Fibroblast of skin of right biceps (primary cell): ENCODE results near the gene SRSF1.
"Not testable (repeated sequence)": the region's sequence is repeated elsewhere in the genome, so short reads cannot be mapped to it uniquely, and the experiment has no call there.

ENCODE experiments used
- DNase-seq: peaks from one replicate; pipeline ENCODE4 v3.0.0-alpha.2; 2013

SRSF1 gene

DNA sequence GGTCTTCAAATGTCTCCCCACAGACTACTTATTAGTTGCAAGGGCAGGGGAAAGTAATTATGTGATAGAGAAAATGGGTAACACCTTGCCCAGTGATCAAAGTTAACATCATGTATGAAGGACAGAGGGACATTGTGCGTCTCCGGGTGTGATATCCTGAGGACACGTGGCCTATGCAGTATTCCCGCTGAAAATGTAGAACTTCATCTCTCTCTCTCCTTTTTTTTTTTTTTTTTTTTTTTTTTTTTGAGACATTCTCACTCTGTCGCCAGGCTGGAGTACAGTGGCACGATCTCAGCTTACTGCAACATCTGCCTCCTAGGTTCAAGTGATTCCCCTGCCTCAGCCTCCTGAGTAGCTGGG is 43.9 kb downstream of the SRSF1 start:
- no peak for DNase-seq

DNA sequence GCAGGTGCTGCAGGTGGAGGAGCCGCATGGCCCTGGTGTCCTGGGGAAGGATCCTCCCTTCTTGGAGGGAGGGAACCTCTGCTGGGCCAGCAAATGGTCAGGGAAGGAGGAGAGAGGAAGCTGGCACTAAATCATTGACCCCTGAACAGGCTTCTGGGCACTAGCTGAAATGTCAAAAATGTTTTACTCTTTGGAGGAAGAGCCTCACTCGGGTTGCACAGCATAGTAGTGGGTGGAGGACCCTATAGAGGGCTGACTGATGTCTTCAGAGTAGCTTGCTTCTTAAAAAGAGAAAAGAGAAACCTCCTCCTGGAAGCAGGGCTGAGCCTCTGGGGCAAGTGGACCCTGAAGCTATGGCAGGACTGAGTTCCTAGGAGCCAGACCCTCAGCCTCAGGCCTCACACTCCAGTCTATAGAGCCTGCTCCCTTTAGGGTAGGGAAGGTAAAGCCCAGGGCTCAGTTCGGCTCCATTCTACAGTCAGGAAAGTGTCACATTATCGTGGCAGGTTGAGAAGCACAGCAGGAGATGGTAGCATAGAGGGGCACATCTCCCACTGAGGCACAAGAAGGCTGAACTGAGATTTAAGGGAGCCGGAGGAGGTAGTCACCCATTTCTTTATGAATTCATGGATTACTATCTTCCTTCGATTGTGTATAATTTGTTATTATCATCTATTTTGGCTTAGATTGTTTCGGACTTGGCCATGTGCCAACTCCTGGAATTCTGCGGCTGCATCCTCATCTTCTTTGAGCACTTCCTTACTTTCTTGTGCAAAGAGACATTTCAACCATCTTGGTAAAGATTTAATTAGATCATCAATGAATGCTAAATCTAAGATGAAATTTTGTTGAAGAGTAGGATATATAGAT is 44.5 kb downstream of the SRSF1 start:
- no peak for DNase-seq

DNA sequence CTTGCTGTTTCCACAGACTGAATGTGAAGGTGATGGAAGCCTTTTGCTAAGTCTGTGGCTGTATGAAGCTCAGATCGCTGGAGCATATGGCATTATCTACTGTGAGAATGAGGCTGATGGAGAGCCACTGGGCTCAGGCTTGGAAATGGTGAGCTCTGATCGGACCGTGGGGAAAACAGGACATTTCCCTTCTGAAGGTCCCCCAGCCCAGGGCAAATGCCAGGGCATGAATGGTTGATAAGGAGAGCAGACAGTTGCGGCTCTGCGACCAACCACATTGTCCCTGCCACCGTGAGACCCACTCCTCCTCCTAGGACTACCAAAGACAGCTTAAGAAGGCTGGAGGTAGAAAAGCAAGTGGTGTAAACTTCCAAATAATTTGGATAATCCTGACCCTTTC is 47.1 kb downstream of the SRSF1 start:
- DNase-seq: no peak

DNA sequence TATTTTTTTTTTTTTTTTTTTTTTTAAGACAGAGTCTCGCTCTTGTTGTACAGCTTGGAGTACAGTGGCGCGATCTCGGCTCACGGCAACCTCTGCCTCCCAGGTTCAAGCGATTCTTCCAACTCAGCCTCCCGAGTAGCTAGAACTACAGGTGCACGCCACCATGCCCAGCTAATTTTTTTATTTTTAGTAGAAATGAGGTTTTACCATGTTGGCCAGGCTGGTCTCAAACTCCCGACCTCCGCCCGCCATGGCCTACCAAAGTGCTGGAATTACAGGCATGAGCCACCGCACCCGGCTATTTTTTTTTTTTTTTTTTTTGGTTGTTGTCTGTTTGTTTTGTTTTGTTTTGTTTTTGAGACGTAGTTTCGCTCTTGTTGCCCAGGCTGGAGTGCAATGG is 48.7 kb downstream of the SRSF1 start:
- DNase-seq: not testable (repeated sequence)

DNA sequence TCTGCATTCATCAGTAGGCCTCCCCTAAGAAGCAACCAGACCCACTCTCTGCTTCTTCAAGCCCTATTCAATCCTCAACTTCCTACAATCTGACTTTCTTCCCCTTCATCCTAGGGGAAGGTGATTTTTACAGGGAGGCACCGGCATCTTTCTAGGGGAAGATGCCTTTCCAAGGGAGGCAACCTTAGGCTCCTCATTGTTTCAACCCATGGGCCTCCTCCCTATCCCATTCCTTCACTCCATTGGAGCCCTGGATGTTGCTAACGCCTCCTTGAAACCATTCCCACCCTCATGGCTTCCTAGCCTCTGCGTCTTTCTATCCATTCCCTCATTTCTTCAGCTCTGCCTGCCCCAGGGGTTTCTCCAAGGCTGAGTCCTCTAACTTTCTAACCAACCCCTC is 49.2 kb downstream of the SRSF1 start:
- no peak for DNase-seq

DNA sequence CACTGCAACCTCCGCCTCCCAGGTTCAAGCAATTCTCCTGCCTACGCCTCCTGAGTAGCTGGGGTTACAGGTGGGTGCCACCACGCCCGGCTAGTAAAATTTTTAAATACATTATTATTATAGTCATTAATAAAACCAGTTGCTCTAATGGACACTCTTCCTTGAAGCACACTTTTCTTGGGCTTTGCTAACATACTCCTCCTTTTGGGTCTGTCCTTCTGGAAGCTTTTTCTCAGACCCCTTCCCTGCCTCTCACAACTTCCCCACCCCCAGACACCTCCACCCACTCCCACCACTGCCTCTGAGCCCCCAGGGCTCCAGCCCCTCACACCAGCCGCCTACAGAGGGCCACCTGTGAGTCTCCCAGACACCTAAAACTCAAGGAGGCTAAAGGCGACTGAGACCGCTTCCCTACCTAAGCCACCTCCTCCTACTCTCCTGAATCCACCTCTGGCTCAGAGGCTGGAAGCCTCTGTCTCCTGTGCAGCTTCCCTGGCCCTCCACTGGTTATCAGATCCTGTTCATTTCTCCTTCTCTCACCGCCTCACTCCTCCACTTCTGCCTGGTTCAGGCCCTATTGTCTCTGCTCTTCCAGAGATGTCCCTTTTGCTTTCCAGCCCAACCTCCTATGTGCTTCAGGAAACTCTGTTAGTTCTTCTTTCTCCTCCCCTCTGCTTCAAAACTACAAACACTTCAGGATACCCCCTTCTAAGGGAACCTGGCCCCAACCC is 49.8 kb downstream of the SRSF1 start:
- DNase-seq: no peak

DNA sequence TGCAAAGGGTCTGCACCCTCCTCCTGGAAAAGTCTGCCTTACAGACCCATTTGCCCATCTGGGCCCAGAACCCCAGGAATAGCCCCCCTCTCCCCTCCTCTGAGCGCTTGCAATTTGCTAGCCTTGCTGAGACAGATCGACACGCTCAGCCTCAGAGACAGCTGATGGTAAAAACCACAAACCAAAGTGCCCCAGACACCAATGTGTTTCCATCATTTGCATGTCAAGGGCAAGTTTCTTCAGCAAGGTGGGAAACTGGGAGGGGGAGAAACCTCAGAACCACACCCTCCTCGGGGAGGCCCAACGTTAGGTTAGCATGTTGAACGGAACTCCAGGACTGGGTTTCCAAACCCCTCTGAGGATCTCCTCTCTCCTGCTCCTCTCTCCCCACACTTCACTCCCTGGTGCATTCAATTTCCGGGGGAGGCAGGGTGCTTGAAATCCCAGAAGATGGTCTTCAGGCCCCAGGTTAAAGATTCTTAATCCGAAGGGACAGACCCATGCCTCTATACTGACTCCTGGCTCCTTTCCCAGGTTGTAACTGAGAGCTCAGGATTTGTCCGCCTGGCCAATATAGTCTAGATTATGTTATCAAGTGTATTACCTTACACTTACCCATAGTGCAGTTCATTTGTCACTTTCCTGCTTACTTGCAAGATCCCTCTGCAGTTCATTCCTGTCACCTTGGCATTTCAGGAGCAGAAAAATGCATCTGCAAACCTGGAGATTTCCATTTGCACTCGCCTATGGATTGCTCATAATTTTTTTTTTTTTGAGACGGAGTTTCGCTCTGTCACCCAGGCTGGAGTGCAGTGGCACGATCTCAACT is 50.5 kb downstream of the SRSF1 start:
- no peak for DNase-seq

DNA sequence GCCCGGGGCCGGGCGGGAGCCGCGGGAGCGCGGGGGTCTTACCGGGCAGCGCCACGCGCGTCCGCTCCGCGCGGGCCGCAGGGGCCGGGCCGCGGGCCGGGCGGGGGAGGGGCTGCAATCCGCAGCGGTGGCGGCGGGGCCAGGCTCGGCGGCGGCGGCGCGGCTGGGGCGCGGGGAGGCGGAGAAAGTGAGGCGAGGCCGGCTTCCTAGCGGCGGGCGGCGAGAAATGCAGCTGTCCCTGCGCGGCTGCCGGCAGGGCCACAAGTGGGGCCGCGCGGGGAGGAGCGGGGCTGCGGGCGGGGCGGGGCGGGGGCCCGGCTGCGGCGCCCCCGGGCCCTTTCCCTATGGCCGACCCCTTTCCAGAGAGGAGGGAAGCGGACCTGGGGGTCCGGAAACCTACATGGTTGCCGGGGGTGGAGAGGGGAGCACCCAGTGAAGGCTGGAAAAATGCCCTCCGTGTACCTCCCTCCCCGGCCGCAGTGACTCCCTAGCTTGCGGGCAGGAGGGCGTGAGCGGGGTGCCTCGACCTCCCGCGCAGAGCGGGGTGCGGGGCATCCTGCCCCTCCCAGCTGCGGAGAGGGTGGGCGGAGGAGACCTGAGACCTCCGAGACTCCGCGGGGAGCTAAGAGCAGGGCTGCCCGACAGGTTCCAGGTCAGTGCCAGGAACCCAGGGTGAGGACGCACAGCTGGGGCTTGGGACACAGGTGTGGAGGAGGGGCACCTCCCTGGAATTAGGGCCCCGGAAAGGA is 51.7 kb downstream of the SRSF1 start, which contains the start of gene CUEDC1:
TSS of gene CUEDC1 (minus strand) at position 230 of the 749 bp plus-strand sequence. CDS start 69,848 bp downstream, outside the sequence.
- DNase-seq: peak; percentile 71

DNA sequence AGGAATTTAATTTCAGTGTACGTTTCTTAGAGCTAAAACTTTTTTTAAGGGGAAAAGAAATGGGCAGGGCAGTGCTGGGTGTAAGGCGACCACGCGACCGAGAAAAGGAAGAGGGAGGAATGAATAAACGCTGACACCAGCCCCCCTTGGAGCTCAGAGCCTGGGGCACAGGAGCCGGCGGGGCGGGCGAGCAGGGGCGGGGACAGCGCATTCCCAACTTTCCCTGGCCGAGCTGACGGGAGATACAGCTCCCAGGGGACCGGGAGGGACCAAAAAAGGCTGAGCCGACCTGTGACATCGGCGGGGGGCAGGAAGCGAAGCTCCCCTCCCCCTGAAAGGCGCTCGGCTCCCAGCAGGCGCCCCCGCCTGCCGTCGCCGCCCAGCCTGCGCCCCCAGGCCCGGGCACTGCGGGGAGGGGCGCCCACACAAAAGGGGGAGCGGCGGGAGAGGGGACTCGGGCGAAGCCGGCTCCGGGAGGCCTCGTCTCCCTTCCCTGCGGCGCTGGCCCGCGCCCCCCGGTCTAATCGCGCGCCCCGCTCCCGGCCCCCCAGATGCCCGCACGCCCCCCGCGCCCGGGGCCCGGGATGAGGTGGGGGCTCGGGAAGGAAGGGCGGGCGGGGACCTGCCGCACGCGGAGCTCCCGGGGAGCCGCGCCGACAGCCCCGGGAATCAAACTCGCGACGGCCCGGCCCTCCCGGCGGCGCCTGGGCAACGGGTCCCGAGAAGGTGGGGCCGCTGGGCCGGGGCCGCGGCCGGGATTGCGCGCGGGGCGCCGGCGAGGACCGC is 52.5 kb downstream of the SRSF1 start:
- peak; percentile 90 for DNase-seq

DNA sequence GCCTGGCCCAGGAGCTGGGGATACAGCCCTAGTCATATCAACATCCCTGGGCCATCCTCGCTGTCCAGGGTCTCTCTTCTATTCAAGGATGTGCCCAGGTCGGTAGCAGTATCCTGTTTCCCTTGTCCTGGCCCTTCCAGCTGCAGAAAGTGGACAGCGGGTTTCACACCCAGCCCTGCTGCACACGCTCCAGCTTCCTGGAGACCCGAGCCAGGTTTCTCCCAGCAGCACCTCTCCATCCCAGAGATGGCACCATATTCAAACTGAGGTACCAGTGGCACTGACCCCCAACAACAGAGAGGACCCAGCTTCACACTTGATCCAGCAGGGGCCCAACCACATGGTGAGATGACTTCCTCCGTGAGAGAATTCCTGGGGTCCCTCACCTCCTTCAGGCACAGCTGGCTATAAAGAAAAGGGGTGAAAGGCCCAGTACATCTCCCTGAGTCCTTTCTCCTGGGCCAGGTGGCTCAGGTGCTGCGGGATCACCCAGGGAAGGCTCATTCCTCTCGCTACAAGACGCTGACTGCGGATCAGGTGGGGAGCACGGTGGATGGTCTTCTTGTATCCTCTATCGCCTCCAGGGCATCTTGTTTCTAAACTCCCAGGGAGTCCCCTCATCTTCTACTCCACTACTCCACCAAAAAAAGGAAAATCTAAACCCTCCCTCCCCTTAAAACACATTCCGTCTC is 53.2 kb downstream of the SRSF1 start:
- DNase-seq: no peak
